Mononuclear cell (primary cell): Measurements from ENCODE around the gene NDEL1. TPM values are rescaled to one million over a fixed set of nuclear protein-coding genes. Genes with fewer than 3 reads are reported as not detected.

Experiments used
- H3K27me3 ChIP-seq: 2 replicates; pipeline ENCODE4 v1.6.0; 2011; ENCODE audit warnings: low read length, control low read depth; ENCODE audit not compliant: insufficient read depth
- H3K4me1 ChIP-seq: 2 replicates; pipeline ENCODE4 v1.5.1; 2011; ENCODE audit warnings: mild to moderate bottlenecking, low read length, control low read depth; ENCODE audit not compliant: insufficient read depth
- H3K4me3 ChIP-seq: 2 replicates; pipeline ENCODE4 v1.5.1; 2011; ENCODE audit warnings: mild to moderate bottlenecking, low read length, moderate library complexity
- H3K9me3 ChIP-seq: 2 replicates; pipeline ENCODE4 v1.5.1; 2011; ENCODE audit warnings: low read depth, mild to moderate bottlenecking, control low read depth, low read length
- total RNA-seq: library from RNA; depleted of rRNA; stranded (reverse); fragments of >200 nt; gene quantifications from one replicate; pipeline ENCODE4 v1.2.3, GENCODE V29; 2012

NDEL1 gene
- total RNA-seq, 1 donor, result 156 TPM

GRCh38 chr17:8488491-8488890 is 52.8 kb downstream of the NDEL1 start:
- H3K4me3 ChIP-seq, result no peak overlapping the region
- no peaks in the 10 kb centered on the region for H3K27me3 ChIP-seq

DNA sequence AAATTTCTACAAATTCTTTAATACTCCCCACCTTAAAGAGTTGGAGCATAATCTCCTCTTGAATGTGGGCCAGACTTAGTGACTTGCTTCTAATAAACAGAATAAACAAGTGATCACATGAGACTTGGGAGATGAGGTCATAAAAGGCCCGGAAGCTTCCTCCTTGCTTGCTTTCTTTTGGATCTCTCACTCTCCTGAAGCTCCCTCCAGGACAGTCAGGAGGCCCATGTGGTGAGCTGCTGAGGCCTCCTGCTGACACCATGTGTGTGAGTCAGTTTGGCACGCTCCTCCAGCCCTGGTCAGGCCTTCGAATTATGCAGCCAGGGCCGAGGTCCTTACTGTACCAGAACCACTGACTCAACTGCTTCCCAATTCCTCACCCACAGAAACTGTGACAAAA is 53.2 kb downstream of the NDEL1 start:
- H3K4me1 ChIP-seq, result no peaks in the 10 kb centered on the region
- H3K27me3 ChIP-seq, result no peaks in the 10 kb centered on the region
- peaks cover 11% of the 10 kb centered on the region for H3K9me3 ChIP-seq
- no peak overlapping the region for H3K4me3 ChIP-seq

More at GRCh38 chr17:8488491-8488890, 52.8 kb downstream of the NDEL1 start:
- no peaks in the 10 kb centered on the region for H3K4me1 ChIP-seq
- H3K9me3 ChIP-seq, result peaks cover 15% of the 10 kb centered on the region

DNA sequence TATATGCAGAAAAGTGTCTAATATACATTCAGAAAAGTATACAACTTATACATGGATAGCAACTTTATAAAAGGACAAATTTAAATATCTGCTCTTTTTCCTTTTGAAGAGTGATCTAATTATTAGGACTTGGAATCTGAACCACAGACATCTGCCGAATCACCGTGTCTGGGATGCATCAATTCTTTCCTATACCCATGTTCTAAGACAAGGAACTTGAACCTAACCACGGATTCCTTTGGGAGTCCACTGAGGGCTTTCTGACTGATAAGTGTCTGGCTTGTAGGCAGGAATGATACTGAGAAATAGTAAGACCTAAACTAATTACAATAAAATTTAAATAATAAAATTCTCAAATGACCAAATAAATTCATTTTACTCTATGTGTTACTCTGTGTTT is 54.2 kb downstream of the NDEL1 start:
- Histone ChIP-seq H3K9me3 (peaks cover 1% of the 10 kb centered on the region), H3K4me1 (no peaks in the 10 kb centered on the region), H3K27me3 (no peaks in the 10 kb centered on the region), H3K4me3 (no peak overlapping the region)

- Histone ChIP-seq H3K9me3 (no peaks in the 10 kb centered on the region), H3K4me3 (no peak overlapping the region), H3K4me1 (no peaks in the 10 kb centered on the region), H3K27me3 (no peaks in the 10 kb centered on the region)
Observed at GRCh38 chr17:8490256-8491023, 54.8 kb downstream of the NDEL1 start.

- no peaks in the 10 kb centered on the region for H3K27me3 ChIP-seq
- H3K4me3 ChIP-seq, result no peak overlapping the region
- H3K9me3 ChIP-seq, result no peaks in the 10 kb centered on the region
- H3K4me1 ChIP-seq, result no peaks in the 10 kb centered on the region
Observed at GRCh38 chr17:8492121-8492520, 56.4 kb downstream of the NDEL1 start.

- no peaks in the 10 kb centered on the region for H3K4me1 ChIP-seq
- no peaks in the 10 kb centered on the region for H3K27me3 ChIP-seq
- H3K4me3 ChIP-seq, result no peak overlapping the region
- H3K9me3 ChIP-seq, result no peaks in the 10 kb centered on the region
Observed at GRCh38 chr17:8494021-8494420, 58.3 kb downstream of the NDEL1 start.

DNA sequence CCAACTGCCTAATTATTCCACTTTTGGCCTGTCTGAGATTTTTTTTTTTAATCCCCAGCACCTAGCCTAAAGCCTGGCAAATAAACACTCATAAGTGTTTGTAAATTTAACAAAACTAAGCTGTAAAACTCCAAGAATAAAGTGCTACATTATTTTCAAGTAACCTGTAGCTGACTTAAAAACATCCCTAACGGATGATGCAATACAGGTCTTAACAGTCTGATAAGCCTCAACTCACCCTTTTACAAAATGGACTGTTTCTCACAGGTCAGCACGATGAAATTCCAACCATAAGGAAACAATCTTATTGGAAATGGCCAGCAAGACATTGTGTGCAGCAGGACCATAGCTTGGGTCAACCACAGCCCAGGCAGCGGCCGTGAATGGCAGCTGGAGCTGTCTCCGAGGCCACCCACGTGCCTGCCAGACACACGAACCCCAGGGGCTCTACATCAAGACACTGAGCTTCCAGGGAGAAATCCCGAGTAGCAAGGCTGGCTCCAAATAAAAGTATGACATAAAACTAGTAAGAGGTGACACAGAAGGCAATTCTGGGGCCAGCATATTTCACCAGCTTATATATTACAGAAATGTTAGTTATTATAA is 58.9 kb downstream of the NDEL1 start:
- Histone ChIP-seq H3K4me1 (no peaks in the 10 kb centered on the region), H3K4me3 (no peak overlapping the region), H3K27me3 (no peaks in the 10 kb centered on the region), H3K9me3 (no peaks in the 10 kb centered on the region)

DNA sequence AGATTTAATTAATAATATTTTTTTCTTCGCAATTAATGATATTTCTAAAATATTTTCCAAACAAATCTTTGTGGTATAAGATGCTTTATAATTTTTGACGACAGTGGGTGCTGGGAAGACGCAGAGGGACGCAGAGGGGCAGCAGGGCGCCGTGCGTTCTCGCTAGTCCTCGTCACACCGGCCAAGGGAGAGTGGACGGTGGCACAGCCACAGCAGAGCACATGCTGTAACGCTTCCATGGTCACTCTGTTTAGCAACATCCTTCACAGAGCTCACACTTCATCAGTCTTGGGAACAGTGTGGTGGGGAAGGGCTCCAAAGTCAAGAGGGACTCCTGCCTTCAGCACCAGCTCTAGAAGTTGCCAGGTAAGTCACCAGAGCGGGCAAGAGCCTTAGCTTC is 60.4 kb downstream of the NDEL1 start:
- H3K27me3 ChIP-seq, result no peaks in the 10 kb centered on the region
- H3K9me3 ChIP-seq, result no peaks in the 10 kb centered on the region
- no peak overlapping the region for H3K4me3 ChIP-seq
- H3K4me1 ChIP-seq, result no peaks in the 10 kb centered on the region

DNA sequence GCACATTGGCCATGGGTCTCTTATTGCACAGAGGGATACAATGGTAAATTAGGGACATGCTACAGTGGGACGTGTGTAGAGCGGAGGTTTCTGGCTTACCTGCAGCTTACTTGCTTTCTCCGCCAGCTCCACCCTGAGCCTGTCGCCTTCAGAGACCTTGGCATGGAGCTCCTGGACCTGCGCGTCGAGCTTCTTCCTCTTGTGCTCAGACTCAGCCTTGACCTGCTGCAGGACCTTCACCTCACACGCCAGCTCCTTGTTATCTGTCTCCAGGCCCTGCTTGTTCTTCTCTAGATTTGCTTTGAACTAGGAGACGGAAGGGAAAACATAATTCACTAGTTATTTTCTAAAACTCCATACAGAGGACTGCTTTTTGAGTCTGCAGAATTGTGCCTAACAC is 63.5 kb downstream of the NDEL1 start:
- H3K27me3 ChIP-seq, result no peaks in the 10 kb centered on the region
- no peak overlapping the region for H3K4me3 ChIP-seq
- H3K9me3 ChIP-seq, result no peaks in the 10 kb centered on the region
- H3K4me1 ChIP-seq, result no peaks in the 10 kb centered on the region

GRCh38 chr17:8499614-8500013 is 63.9 kb downstream of the NDEL1 start:
- no peaks in the 10 kb centered on the region for H3K27me3 ChIP-seq
- no peaks in the 10 kb centered on the region for H3K9me3 ChIP-seq
- no peak overlapping the region for H3K4me3 ChIP-seq
- H3K4me1 ChIP-seq, result no peaks in the 10 kb centered on the region

GRCh38 chr17:8500609-8501008 is 64.9 kb downstream of the NDEL1 start:
- Histone ChIP-seq H3K9me3 (no peaks in the 10 kb centered on the region), H3K27me3 (no peaks in the 10 kb centered on the region), H3K4me1 (no peaks in the 10 kb centered on the region), H3K4me3 (no peak overlapping the region)

- no peaks in the 10 kb centered on the region for H3K4me1 ChIP-seq
- no peak overlapping the region for H3K4me3 ChIP-seq
- no peaks in the 10 kb centered on the region for H3K9me3 ChIP-seq
- H3K27me3 ChIP-seq, result no peaks in the 10 kb centered on the region
Observed at GRCh38 chr17:8502126-8502525, 66.4 kb downstream of the NDEL1 start.

DNA sequence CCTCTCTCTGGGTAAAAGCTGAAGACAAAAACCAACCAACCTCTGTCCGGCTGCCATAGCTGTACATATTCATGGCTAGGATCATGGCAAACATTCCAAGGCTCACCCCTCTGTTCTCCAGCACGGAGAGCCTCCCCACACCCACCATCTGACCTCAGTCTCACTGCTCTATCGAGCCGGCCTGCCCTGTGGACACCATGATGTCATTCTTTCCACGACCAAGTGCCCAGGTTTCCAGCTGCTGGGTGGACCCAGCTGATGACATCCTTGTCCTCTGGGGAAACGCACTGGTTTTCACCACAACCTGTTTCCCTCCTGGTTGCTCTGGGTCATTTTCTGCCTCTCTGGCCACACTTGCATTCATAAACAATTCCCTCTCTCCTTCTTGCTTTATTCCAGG is 67.7 kb downstream of the NDEL1 start:
- H3K4me1 ChIP-seq, result no peaks in the 10 kb centered on the region
- no peak overlapping the region for H3K4me3 ChIP-seq
- no peaks in the 10 kb centered on the region for H3K27me3 ChIP-seq
- no peaks in the 10 kb centered on the region for H3K9me3 ChIP-seq

DNA sequence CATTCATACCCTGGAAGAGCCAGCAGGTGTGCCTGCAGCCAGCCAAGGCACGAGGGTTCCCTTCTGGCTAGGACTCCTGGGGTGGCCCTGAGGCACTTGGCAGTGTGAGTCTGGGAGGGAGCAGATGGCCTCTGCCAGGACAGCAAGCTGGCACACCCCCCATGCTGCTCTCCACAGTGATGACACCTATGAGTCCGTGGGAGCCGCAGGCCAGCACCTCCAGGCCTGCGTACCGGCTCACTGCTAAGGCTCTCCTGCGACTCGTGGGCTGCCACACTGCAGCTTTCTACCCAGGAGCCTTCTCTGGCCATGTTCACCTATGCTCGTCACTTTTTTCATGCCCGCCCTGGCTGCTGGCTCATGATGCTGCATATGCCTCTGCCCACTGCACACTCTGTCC is 68.1 kb downstream of the NDEL1 start:
- no peaks in the 10 kb centered on the region for H3K27me3 ChIP-seq
- no peaks in the 10 kb centered on the region for H3K9me3 ChIP-seq
- H3K4me3 ChIP-seq, result no peak overlapping the region
- H3K4me1 ChIP-seq, result no peaks in the 10 kb centered on the region

DNA sequence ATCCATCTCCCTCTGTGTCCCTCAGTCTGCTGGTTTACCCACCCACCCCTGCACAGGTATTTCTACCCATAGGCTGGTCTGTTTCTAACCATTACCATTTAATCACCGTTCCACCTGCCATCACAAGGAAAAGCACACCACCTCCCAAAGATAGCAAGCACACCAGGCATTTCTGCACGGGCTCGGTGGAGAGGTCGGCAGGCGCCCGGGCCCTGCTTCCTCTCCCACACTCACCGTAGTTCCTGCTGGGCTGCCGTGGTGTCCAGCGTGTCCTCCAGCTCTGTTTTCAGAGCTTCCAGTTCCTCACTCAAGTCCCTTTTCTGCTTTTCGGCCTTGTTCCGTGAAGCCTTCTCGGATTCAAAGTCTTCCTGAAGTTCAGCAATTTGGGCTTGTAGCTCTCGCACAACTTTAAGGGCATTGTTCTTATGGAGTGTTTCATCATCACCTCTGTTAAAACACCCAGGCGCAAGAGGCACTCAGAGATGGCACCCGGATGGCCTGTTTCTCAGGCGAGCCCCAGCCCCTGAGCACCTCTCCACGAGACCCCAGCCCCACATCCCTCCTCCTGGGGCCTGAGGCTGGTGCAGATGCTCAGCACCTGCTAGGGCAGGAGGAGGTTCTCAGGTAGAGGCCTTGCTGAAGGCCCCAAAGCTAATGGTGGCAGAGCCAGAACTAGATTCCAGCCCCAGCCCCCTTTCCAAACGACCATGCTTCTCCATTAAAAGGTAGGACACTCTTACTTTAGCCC is 69.0 kb downstream of the NDEL1 start:
- Histone ChIP-seq H3K27me3 (no peaks in the 10 kb centered on the region), H3K4me3 (no peak overlapping the region), H3K9me3 (no peaks in the 10 kb centered on the region), H3K4me1 (no peaks in the 10 kb centered on the region)
